ENCODE results near the gene FAM210A.
A peak's percentile ranks its signal among the peaks of the same experiment; 100 is the strongest.
"Not testable (repeated sequence)": the region's sequence is repeated elsewhere in the genome, so short reads cannot be mapped to it uniquely, and the experiment has no call there.

Gene FAM210A

GRCh38 chr18:13681701-13682100 is 44.7 kb downstream of the FAM210A start:
- no peak for DNase-seq (ENCODE audit: low read depth, low spot score)
- TF ChIP-seq YY1 (IDR thresholded peaks at IDR 0.05; ENCODE audit: insufficient read depth, insufficient read length): no peak
- TF ChIP-seq ZNF274 (IDR thresholded peaks at IDR 0.05; ENCODE audit: low read depth, low read length): no peak
- no peak for TF ChIP-seq SUZ12 (IDR thresholded peaks at IDR 0.05; ENCODE audit: extremely low read depth, insufficient read depth, insufficient read length)
- H3K27me3 ChIP-seq (ENCODE audit: insufficient read depth, insufficient read length): no peaks in the 10 kb centered on the region

GRCh38 chr18:13680612-13681011 is 45.7 kb downstream of the FAM210A start:
- H3K4me3 ChIP-seq (ENCODE audit: insufficient read length, low read depth): no peak overlapping the region
- no peaks in the 10 kb centered on the region for H3K27me3 ChIP-seq (ENCODE audit: insufficient read depth, insufficient read length)
- peaks cover 13% of the 10 kb centered on the region for H3K9me3 ChIP-seq (ENCODE audit: insufficient read depth, low read length)
- H3K9ac ChIP-seq (ENCODE audit: insufficient read length, low read depth): no peak overlapping the region
- DNase-seq (ENCODE audit: low read depth, low spot score): peak; percentile 23
- no peaks in the 10 kb centered on the region for H3K4me1 ChIP-seq (ENCODE audit: insufficient read depth, insufficient read length)
- H3K36me3 ChIP-seq (ENCODE audit: insufficient read depth, insufficient read length, low read length): peaks cover 11% of the 10 kb centered on the region
- TF ChIP-seq SUZ12 (IDR thresholded peaks at IDR 0.05; ENCODE audit: extremely low read depth, insufficient read depth, insufficient read length): no peak

More at GRCh38 chr18:13681701-13682100, 44.7 kb downstream of the FAM210A start:
- no peak overlapping the region for H3K4me3 ChIP-seq (ENCODE audit: insufficient read length, low read depth)
- no peak overlapping the region for H3K9ac ChIP-seq (ENCODE audit: insufficient read length, low read depth)
- peaks cover 2% of the 10 kb centered on the region; the same call in 1 of the 2 replicates for H3K9me3 ChIP-seq (ENCODE audit: insufficient read depth, low read length)
- no peaks in the 10 kb centered on the region for H3K4me1 ChIP-seq (ENCODE audit: insufficient read depth, insufficient read length)
- peaks cover 11% of the 10 kb centered on the region for H3K36me3 ChIP-seq (ENCODE audit: insufficient read depth, insufficient read length, low read length)

- H3K4me1 ChIP-seq (ENCODE audit: insufficient read depth, insufficient read length); H3K4me3 ChIP-seq (ENCODE audit: insufficient read length, low read depth); H3K9ac ChIP-seq (ENCODE audit: insufficient read length, low read depth); H3K27me3 ChIP-seq (ENCODE audit: insufficient read depth, insufficient read length); DNase-seq (ENCODE audit: low read depth, low spot score): not testable (repeated sequence)
- Histone ChIP-seq H3K9me3 (ENCODE audit: insufficient read depth, low read length) (peaks cover 13% of the 10 kb centered on the region), H3K36me3 (ENCODE audit: insufficient read depth, insufficient read length, low read length) (peaks cover 11% of the 10 kb centered on the region)
Measured at GRCh38 chr18:13677350-13677749, 49.0 kb downstream of the FAM210A start.

DNA sequence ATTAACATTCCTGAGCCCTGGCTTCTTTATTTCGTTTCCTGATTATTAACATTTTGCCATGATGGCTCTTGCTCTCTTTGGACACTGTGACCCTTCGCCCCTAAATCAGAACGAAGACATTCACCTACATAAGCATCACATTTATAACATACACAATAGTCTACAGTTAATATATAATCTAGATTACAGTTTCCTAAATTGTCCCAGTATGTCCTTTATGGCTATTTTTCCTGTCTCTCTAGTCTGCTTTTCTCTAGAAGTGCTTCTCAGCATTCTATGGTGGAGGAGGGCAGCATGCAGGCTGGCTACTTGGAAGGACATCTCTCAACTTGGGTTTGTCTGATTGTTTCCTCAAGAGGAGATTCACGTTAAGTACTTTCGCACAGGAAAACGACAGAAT is 49.9 kb downstream of the FAM210A start:
- DNase-seq (ENCODE audit: low read depth, low spot score): no peak
- H3K9me3 ChIP-seq (ENCODE audit: insufficient read depth, low read length): peaks cover 13% of the 10 kb centered on the region

DNA sequence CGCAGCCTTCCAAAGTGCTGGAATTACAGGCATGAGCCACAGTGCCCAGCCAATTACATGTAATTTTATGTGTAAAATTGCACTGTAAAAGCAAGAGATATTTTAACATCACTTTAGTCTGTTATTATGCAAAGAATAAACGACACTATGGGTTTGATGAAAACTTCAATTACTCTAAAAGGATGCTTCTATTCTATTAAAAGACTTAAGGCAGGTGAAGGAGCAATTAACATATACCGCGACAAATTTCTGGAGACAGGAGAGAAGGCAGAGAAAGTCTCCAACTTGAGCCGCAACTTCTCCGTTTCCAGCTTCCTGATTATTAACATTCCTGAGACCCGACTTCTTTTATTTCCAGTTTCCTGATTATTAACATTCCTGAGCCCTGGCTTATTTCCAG is 53.7 kb downstream of the FAM210A start:
- Histone ChIP-seq H3K4me3 (ENCODE audit: insufficient read length, low read depth) (no peak overlapping the region), H3K36me3 (ENCODE audit: insufficient read depth, insufficient read length, low read length) (peaks cover 5% of the 10 kb centered on the region), H3K9me3 (ENCODE audit: insufficient read depth, low read length) (peaks cover 13% of the 10 kb centered on the region), H3K9ac (ENCODE audit: insufficient read length, low read depth) (no peak overlapping the region), H3K27me3 (ENCODE audit: insufficient read depth, insufficient read length) (no peaks in the 10 kb centered on the region), H3K4me1 (ENCODE audit: insufficient read depth, insufficient read length) (no peaks in the 10 kb centered on the region)
- TF ChIP-seq SUZ12 (IDR thresholded peaks at IDR 0.05; ENCODE audit: extremely low read depth, insufficient read depth, insufficient read length): no peak
- no peak for TF ChIP-seq ZNF274 (IDR thresholded peaks at IDR 0.05; ENCODE audit: low read depth, low read length)
- no peak for TF ChIP-seq YY1 (IDR thresholded peaks at IDR 0.05; ENCODE audit: insufficient read depth, insufficient read length)
- no peak for DNase-seq (ENCODE audit: low read depth, low spot score)

More for the DNA sequence above, 49.9 kb downstream of the FAM210A start:
- H3K9ac ChIP-seq (ENCODE audit: insufficient read length, low read depth): no peak overlapping the region
- no peaks in the 10 kb centered on the region for H3K27me3 ChIP-seq (ENCODE audit: insufficient read depth, insufficient read length)
- H3K4me3 ChIP-seq (ENCODE audit: insufficient read length, low read depth): no peak overlapping the region
- peaks cover 9% of the 10 kb centered on the region for H3K36me3 ChIP-seq (ENCODE audit: insufficient read depth, insufficient read length, low read length)
- H3K4me1 ChIP-seq (ENCODE audit: insufficient read depth, insufficient read length): no peaks in the 10 kb centered on the region
- TF ChIP-seq ZNF274 (IDR thresholded peaks at IDR 0.05; ENCODE audit: low read depth, low read length): no peak
- no peak for TF ChIP-seq YY1 (IDR thresholded peaks at IDR 0.05; ENCODE audit: insufficient read depth, insufficient read length)
- TF ChIP-seq SUZ12 (IDR thresholded peaks at IDR 0.05; ENCODE audit: extremely low read depth, insufficient read depth, insufficient read length): no peak

- no peak for TF ChIP-seq SUZ12 (IDR thresholded peaks at IDR 0.05; ENCODE audit: extremely low read depth, insufficient read depth, insufficient read length)
- TF ChIP-seq YY1 (IDR thresholded peaks at IDR 0.05; ENCODE audit: insufficient read depth, insufficient read length): no peak
- TF ChIP-seq ZNF274 (IDR thresholded peaks at IDR 0.05; ENCODE audit: low read depth, low read length): no peak
- Histone ChIP-seq H3K4me1 (ENCODE audit: insufficient read depth, insufficient read length) (no peaks in the 10 kb centered on the region), H3K9me3 (ENCODE audit: insufficient read depth, low read length) (no peaks in the 10 kb centered on the region)
Measured at GRCh38 chr18:13661779-13662256, 64.5 kb downstream of the FAM210A start.

DNA sequence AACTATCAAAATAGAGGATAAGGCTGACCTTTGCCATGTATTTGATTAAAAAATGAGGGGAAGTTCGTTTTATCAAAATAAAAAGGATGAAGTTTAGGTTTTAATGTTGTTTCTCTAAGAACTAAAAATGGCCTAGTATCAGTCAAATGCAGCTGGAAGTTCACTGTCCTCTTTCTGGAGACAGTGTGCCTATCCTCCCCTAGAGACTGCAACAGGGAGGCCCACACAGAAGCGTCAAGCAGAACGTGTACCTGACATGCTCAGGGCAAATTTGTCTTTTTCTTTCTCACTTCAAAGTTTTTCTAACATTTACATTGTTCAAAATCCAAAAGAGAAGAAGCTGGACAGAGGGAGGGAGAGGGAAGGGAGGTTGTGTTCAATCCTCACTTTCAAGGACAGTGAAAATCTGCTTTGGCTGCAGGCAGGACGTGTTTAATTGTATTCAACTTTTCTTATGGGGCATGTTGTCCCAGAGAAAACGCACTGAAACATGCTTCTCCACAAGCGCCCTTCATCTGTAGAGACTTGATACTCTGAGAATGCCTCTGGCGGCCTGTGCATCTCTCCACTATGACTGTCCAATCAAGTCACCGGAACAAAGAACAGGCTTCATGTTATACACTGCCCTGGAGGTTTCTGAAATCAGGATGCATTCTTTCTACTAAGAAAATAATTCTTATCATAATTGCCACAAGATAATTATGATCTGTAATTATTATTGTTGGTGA is 65.1 kb downstream of the FAM210A start:
- no peak for TF ChIP-seq ZNF274 (IDR thresholded peaks at IDR 0.05; ENCODE audit: low read depth, low read length)
- TF ChIP-seq YY1 (IDR thresholded peaks at IDR 0.05; ENCODE audit: insufficient read depth, insufficient read length): no peak
- no peak for TF ChIP-seq SUZ12 (IDR thresholded peaks at IDR 0.05; ENCODE audit: extremely low read depth, insufficient read depth, insufficient read length)
- Histone ChIP-seq H3K27me3 (ENCODE audit: insufficient read depth, insufficient read length) (no peaks in the 10 kb centered on the region), H3K9me3 (ENCODE audit: insufficient read depth, low read length) (no peaks in the 10 kb centered on the region), H3K36me3 (ENCODE audit: insufficient read depth, insufficient read length, low read length) (peaks cover under 1% of the 10 kb centered on the region), H3K9ac (ENCODE audit: insufficient read length, low read depth) (no peak overlapping the region), H3K4me1 (ENCODE audit: insufficient read depth, insufficient read length) (no peaks in the 10 kb centered on the region), H3K4me3 (ENCODE audit: insufficient read length, low read depth) (no peak overlapping the region)
- no peak for DNase-seq (ENCODE audit: low read depth, low spot score)

More at GRCh38 chr18:13661779-13662256, 64.5 kb downstream of the FAM210A start:
- no peak overlapping the region for H3K4me3 ChIP-seq (ENCODE audit: insufficient read length, low read depth)
- H3K36me3 ChIP-seq (ENCODE audit: insufficient read depth, insufficient read length, low read length): peaks cover 4% of the 10 kb centered on the region
- no peak overlapping the region for H3K9ac ChIP-seq (ENCODE audit: insufficient read length, low read depth)
- no peak for DNase-seq (ENCODE audit: low read depth, low spot score)
- no peaks in the 10 kb centered on the region for H3K27me3 ChIP-seq (ENCODE audit: insufficient read depth, insufficient read length)

All from NT2/D1 (cell line).